ENCODE measurements around the gene RAD51B.

Gene RAD51B

DNA sequence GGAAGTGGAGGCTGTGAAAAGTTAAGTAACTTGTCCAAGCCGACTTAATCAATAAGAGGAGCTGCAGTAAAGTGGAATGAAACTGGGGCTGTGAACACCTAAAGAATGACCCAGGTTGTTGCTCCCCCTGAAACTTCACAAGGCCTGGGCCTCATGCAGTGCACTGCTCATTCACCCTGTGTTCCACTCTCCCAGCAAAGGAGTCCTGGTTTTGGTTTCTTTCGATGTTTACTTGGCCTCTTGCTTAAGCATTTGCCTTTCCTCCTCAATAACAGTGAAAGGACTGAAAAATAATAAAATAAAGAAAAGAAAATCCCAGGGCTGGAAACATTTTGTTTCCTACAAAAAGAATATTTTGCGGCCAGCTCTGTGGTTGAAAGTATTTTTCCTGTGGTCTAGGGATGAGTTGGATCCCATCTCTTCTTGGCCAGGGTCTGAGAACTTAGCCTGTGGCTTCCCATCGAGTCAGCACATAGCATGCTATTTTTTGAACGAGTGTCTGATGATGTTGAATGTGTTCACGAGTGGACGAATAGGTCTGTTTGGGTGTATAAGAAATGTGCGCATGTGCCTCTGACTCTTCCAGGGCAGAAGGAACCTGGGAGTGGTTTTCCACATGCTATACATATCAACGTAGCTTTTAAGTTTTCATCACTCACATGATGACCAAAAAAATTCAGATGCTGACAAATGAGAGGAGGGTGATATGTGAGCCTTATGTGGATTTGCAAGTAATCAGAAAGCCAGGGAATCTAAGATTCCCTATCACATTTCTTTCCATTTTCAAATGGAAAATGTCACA lies 623.5 kb downstream of the RAD51B start:
- H3K36me3 Mint-ChIP-seq (ENCODE audit: low read depth), result no peaks in the 10 kb centered on the region
- peaks cover 38% of the 10 kb centered on the region for H3K4me1 Mint-ChIP-seq
- no peaks in the 10 kb centered on the region for H3K9me3 Mint-ChIP-seq
- TF ChIP-seq, protein P1, sequence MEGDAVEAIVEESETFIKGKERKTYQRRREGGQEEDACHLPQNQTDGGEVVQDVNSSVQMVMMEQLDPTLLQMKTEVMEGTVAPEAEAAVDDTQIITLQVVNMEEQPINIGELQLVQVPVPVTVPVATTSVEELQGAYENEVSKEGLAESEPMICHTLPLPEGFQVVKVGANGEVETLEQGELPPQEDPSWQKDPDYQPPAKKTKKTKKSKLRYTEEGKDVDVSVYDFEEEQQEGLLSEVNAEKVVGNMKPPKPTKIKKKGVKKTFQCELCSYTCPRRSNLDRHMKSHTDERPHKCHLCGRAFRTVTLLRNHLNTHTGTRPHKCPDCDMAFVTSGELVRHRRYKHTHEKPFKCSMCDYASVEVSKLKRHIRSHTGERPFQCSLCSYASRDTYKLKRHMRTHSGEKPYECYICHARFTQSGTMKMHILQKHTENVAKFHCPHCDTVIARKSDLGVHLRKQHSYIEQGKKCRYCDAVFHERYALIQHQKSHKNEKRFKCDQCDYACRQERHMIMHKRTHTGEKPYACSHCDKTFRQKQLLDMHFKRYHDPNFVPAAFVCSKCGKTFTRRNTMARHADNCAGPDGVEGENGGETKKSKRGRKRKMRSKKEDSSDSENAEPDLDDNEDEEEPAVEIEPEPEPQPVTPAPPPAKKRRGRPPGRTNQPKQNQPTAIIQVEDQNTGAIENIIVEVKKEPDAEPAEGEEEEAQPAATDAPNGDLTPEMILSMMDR (IDR thresholded peaks at IDR 0.05; ENCODE audit: unreplicated experiment in 3 of 3), result no peak
- no peak overlapping the region for H3K4me3 Mint-ChIP-seq
- peak overlapping the region in 2 of 3 experiments; percentile 73 to 93 for H3K27ac Mint-ChIP-seq
- no peaks in the 10 kb centered on the region for H3K27me3 Mint-ChIP-seq (ENCODE audit: low read depth)

DNA sequence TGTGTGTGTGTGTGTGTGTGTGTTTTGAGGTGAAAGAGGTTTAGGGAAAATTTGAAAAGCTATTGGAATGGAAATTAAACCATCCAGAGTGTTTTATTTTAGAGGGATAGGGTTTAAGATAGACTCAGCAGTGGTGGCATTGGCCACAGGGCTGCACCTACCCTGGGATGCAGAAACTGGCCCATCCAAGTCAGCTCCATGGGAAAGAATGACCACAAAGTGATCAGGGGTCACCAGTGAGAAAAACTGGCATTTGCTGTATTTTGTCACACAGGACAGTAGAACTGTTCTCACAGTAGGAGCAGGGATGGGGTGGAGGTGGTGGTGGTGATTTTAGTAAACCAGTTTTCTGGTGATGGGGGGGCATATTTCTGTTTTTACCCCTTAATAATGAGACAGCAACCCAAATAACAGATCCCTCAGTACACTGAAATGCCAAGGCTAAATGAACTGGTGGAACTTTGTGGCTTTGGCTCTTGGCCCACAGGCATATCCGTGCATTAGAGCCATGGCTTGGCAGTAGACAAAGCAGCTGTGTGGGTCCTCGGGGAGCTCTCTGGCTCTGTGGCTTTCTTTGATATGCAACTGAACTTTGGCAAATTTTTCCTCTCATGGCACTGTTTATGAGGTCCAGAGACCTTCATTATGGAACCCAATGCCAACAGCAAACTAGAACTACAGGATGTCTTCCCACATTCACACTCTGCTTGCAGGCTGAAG lies 625.0 kb downstream of the RAD51B start:
- Mint-ChIP-seq H3K27me3 (ENCODE audit: low read depth) (no peaks in the 10 kb centered on the region), H3K27ac (peak overlapping the region; percentile 5 to 97 (median 84)), H3K4me1 (peaks cover 49% of the 10 kb centered on the region), H3K9me3 (no peaks in the 10 kb centered on the region), H3K4me3 (no peak overlapping the region), H3K36me3 (ENCODE audit: low read depth) (no peaks in the 10 kb centered on the region)
- TF ChIP-seq, protein P1 (IDR thresholded peaks at IDR 0.05; ENCODE audit: unreplicated experiment in 3 of 3), result no peak

DNA sequence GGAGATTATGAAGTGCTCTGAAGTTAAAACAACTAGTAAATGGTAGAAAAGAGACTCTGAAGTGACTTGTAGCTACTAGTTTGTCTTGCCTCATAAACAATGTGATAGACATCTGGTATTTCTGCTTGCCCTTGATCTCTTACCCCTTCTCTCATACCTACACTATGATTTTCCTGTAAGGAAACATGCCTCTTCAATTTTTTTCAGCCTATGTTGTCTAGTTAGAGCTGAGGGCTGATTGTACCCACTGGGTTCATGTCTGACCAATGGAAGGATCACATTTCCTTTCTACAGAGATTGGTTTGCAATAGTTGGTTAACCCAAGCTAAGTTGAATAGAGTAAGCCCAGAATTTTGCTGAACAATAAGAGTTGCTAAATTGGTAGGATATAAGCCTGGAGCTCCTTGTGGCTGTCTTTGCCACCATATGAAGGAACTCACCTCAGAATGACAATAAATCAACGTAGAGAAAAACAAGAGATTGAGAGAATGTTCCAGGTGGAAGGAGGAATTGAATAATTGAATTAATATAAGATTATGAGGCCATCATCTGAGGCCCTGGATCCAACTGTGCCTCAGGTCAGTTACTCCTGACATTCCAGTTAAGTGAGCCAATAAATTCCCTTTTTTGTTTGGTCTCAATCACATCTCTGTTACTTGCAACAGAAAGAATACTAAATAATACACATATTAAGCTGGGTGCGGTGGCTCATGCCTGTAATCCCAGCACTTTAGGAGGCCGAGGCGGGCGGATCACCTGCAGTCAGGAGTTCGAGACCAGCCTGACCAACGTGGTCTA lies 626.9 kb downstream of the RAD51B start:
- no peak overlapping the region for H3K4me3 Mint-ChIP-seq
- H3K9me3 Mint-ChIP-seq, result no peaks in the 10 kb centered on the region
- TF ChIP-seq, protein P1 (IDR thresholded peaks at IDR 0.05; ENCODE audit: unreplicated experiment in 3 of 3), result no peak
- H3K27me3 Mint-ChIP-seq (ENCODE audit: low read depth), result no peaks in the 10 kb centered on the region
- H3K4me1 Mint-ChIP-seq, result peaks cover 56% of the 10 kb centered on the region
- peak overlapping the region in 2 of 3 experiments; percentile 90 to 97 for H3K27ac Mint-ChIP-seq
- no peaks in the 10 kb centered on the region for H3K36me3 Mint-ChIP-seq (ENCODE audit: low read depth)

DNA sequence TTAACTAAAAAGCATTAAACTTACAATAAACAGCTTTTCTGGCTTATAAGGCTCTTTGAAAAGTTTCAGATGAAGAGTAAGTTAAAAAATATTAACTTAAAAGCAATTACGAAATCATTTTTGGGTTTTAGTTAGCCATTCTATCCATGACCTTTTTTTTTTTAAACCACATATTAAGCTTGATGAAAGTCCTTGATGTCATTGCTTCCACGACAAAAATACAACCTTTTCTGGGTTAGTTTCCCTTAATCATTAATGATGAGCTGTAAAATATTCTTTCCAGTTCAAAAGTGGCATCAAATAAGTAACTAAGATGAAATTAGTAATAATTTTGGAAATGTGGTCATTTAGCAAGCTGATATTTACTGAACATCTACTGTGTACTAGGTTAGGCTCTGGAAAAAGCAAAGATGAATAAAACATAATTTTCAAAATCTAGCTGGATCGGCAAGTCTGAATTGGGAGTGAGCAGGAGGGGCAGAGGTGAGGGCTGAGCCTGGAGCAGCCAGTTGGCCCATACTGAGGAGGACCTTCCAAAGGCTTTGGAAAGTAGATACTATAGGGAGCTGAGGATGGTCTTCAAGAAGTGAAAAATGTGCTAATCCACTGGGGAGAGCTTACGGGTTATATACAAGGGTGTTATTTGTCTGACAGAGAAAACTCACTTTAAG lies 628.1 kb downstream of the RAD51B start:
- Mint-ChIP-seq H3K4me3 (peak overlapping the region in 1 of 3 experiments; percentile 2), H3K27ac (peak overlapping the region; percentile 85 to 97 (median 94)), H3K9me3 (no peaks in the 10 kb centered on the region), H3K27me3 (ENCODE audit: low read depth) (no peaks in the 10 kb centered on the region), H3K4me1 (peaks cover 57% of the 10 kb centered on the region), H3K36me3 (ENCODE audit: low read depth) (no peaks in the 10 kb centered on the region)
- TF ChIP-seq, protein P1 (IDR thresholded peaks at IDR 0.05; ENCODE audit: unreplicated experiment in 3 of 3), result no peak

DNA sequence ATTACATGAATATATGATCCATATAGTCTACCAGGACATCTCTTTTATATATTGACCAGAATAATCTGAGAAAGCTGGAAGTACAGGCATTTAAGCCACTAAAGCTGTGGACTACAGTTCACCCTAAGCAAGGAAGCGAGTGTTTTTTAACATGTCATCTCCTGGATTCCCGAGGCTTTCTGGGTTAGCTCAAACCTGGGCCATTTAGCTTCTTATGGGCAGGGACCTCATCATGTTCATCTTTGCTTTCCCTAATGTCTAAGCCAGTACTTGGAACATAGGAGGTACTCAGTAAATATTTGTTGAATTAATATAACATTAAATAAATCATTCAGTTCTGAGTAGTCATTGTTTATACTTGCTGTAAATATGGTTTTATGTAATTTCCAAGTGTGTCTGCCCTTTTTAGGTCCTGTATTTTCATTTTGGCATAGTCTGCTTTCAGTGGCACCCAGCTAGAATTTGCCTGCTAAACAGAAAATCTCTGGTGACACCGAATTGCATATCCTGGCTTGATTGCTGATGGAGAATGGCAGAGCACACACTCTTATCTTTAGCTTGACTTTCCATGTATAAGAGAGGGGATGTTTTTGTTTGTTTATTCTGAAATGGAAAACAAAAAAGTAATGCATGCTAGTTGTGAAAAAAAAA lies 628.8 kb downstream of the RAD51B start:
- H3K4me1 Mint-ChIP-seq, result peaks cover 51% of the 10 kb centered on the region
- H3K9me3 Mint-ChIP-seq, result peaks cover 3% of the 10 kb centered on the region
- TF ChIP-seq, protein P1 (IDR thresholded peaks at IDR 0.05; ENCODE audit: unreplicated experiment in 3 of 3), result no peak
- H3K36me3 Mint-ChIP-seq (ENCODE audit: low read depth), result peaks cover 4% of the 10 kb centered on the region
- H3K27ac Mint-ChIP-seq, result peak overlapping the region; percentile 85 to 97 (median 94)
- no peaks in the 10 kb centered on the region for H3K27me3 Mint-ChIP-seq (ENCODE audit: low read depth)
- H3K4me3 Mint-ChIP-seq, result no peak overlapping the region

Data from nephron (organoid).